Measurements from ENCODE around the gene PRXL2A.

The PRXL2A gene

GRCh38 chr10:80459047-80459865 is 50.9 kb downstream of the PRXL2A start (continued):
- TF ChIP-seq PATZ1 (tag by site-specific recombination; IDR thresholded peaks at IDR 0.05) (0 out of 2 replicates have a peak, but pooled peaks have one; percentile 15), ZNF121 (tag by site-specific recombination; IDR thresholded peaks at IDR 0.05) (no peak), ZBTB10 (tag by site-specific recombination; IDR thresholded peaks at IDR 0.05) (no peak), ZBTB49 (tag by site-specific recombination; IDR thresholded peaks at IDR 0.05; ENCODE audit: low read depth) (no peak), ZNF174 (tag by site-specific recombination; IDR thresholded peaks at IDR 0.05) (no peak), ZNF324 (tag by site-specific recombination; IDR thresholded peaks at IDR 0.05) (no peak), SCRT2 (tag by site-specific recombination; IDR thresholded peaks at IDR 0.05) (no peak), HOXA7 (CRISPR knock-in tag; IDR thresholded peaks at IDR 0.05; ENCODE audit: borderline replicate concordance) (no peak), HIC1 (tag by site-specific recombination; IDR thresholded peaks at IDR 0.05) (no peak)

GRCh38 chr10:80460399-80461207 is 52.3 kb downstream of the PRXL2A start:
- ChIA-PET CTCF (interaction anchor here (0.7 to 1.7 kb wide), 3 partner anchors 13 to 62 kb away, joined by 3 to 6 read pairs (median 3); no protein-coding TSS in a partner anchor), POLR2A (interaction anchor here (0.6 kb wide), 1 partner anchor 12 kb away, joined by 3 read pairs; no protein-coding TSS in a partner anchor)
- Histone ChIP-seq H3K36me3 (ENCODE audit: control insufficient read depth in 2 of 2, insufficient read depth in 1 of 2, low read length in 2 of 2) (no peaks in the 10 kb centered on the region), H3K4me3 (ENCODE audit: low read depth, low read length) (no peak overlapping the region), H3K27ac (ENCODE audit: extremely low read depth, low read depth, low read length) (no peak overlapping the region), H3K4me1 (ENCODE audit: control insufficient read depth, insufficient read depth, low read length) (peaks cover 6% of the 10 kb centered on the region), H3K9me3 (ENCODE audit: control insufficient read depth, insufficient read depth, low read depth, low read length) (no peaks in the 10 kb centered on the region)
- TF ChIP-seq ZNF302 (tag by site-specific recombination; IDR thresholded peaks at IDR 0.05; ENCODE audit: low read depth) (no peak), PRDM10 (tag by site-specific recombination; IDR thresholded peaks at IDR 0.05) (0 out of 2 replicates have a peak, but pooled peaks have one; percentile 7), SP2 (tag by site-specific recombination; IDR thresholded peaks at IDR 0.05) (peak; percentile 28; the same call in 1 of the 2 replicates)
